Measurements from ENCODE around the gene CCDC106. TPM values are rescaled to one million over a fixed set of nuclear protein-coding genes. Genes with fewer than 3 reads are reported as not detected.

The CCDC106 gene
- total RNA-seq, 1 donor from 2014 or later, result 18.9 TPM

- Mint-ChIP-seq H3K9me3 (no peaks in the 10 kb centered on the region), H3K4me1 (peaks cover 13% of the 10 kb centered on the region), H3K27ac (ENCODE audit: unreplicated experiment) (no peak overlapping the region), H3K27me3 (ENCODE audit: low read depth) (no peaks in the 10 kb centered on the region), H3K36me3 (ENCODE audit: low read depth) (no peaks in the 10 kb centered on the region), H3K4me3 (no peak overlapping the region)
- no peak for DNase-seq (ENCODE audit: low read depth, low spot score)
- TF ChIP-seq CTCF (conservative IDR thresholded peaks at IDR 0.05), result no peak
Measured at GRCh38 chr19:55681131-55682092, 33.4 kb downstream of the CCDC106 start.

GRCh38 chr19:55683449-55684261 is 35.6 kb downstream of the CCDC106 start:
- Mint-ChIP-seq H3K9me3 (no peaks in the 10 kb centered on the region), H3K27me3 (ENCODE audit: low read depth) (no peaks in the 10 kb centered on the region), H3K4me3 (no peak overlapping the region), H3K4me1 (no peaks in the 10 kb centered on the region), H3K27ac (ENCODE audit: unreplicated experiment) (no peak overlapping the region), H3K36me3 (ENCODE audit: low read depth) (no peaks in the 10 kb centered on the region)
- no peak for TF ChIP-seq CTCF (conservative IDR thresholded peaks at IDR 0.05)
- DNase-seq (ENCODE audit: low read depth, low spot score), result no peak

- Mint-ChIP-seq H3K9me3 (no peaks in the 10 kb centered on the region), H3K4me3 (no peak overlapping the region), H3K36me3 (ENCODE audit: low read depth) (no peaks in the 10 kb centered on the region), H3K27me3 (ENCODE audit: low read depth) (no peaks in the 10 kb centered on the region), H3K4me1 (no peaks in the 10 kb centered on the region), H3K27ac (ENCODE audit: unreplicated experiment) (no peak overlapping the region)
- DNase-seq (ENCODE audit: low read depth, low spot score), result no peak
- TF ChIP-seq CTCF (conservative IDR thresholded peaks at IDR 0.05), result no peak
Measured at GRCh38 chr19:55684946-55685681, 37.1 kb downstream of the CCDC106 start.

GRCh38 chr19:55685776-55686175 is 37.8 kb downstream of the CCDC106 start:
- no peaks in the 10 kb centered on the region for H3K36me3 Mint-ChIP-seq (ENCODE audit: low read depth)
- no peaks in the 10 kb centered on the region for H3K9me3 Mint-ChIP-seq
- no peaks in the 10 kb centered on the region for H3K27me3 Mint-ChIP-seq (ENCODE audit: low read depth)
- no peak overlapping the region for H3K27ac Mint-ChIP-seq (ENCODE audit: unreplicated experiment)
- TF ChIP-seq CTCF (conservative IDR thresholded peaks at IDR 0.05), result no peak
- DNase-seq (ENCODE audit: low read depth, low spot score), result no peak
- no peak overlapping the region for H3K4me3 Mint-ChIP-seq
- no peaks in the 10 kb centered on the region for H3K4me1 Mint-ChIP-seq

Measured in neural crest cell (in vitro differentiated cells).